SK-N-SH (cell line): Measurements from ENCODE around the gene SAMD4A. TPM values are rescaled to one million over a fixed set of nuclear protein-coding genes. Genes with fewer than 3 reads are reported as not detected.

Experiments
- CTCF ChIA-PET: fragments of 300-600, 350-600 bp; formaldehyde crosslinking; extraction: SDS; loops from one replicate; lab custom pipeline; 2021; lab: Yijun Ruan, JAX
- POLR2A ChIA-PET: fragments of 350-600 bp; sonication (Branson Sonifier 250); formaldehyde crosslinking; extraction: SDS; loops from one replicate; lab custom pipeline; 2020; ENCODE audit warnings: antibody characterized with exemption, inconsistent platforms; lab: Yijun Ruan, JAX
- DNase-seq: peaks from one replicate; pipeline ENCODE4 v3.0.0; 2012
- H2AFZ ChIP-seq: fragments of 200-600 bp; sonication (generic); 2 replicates; pipeline ENCODE4 v1.8.1; 2016; ENCODE audit warnings: antibody characterized with exemption, mild to moderate bottlenecking, low read depth
- H3F3A ChIP-seq: fragments of 200-600 bp; sonication (generic); replicated peaks from 2 replicates; pipeline ENCODE3; 2016; ENCODE audit warnings: antibody characterized with exemption, mild to moderate bottlenecking; ENCODE audit not compliant: insufficient read depth
- H3K27ac ChIP-seq, 2 experiments: fragments of 200-500 bp in 1 of 2; fragments of 200-600 bp in 1 of 2; sonication (Bioruptor generic) in 1 of 2; sonication (generic), shearing (Covaris generic) in 1 of 2; 2 replicates each; pipeline versions ENCODE4 v1.5.1 to v1.6.1; 2014 to 2016; ENCODE audit warnings: low read depth in 2 of 2, inconsistent platforms in 1 of 2, low read length in 1 of 2, mild to moderate bottlenecking in 1 of 2, mixed read lengths in 1 of 2
- H3K27me3 ChIP-seq: fragments of 200-600 bp; sonication (generic), shearing (Covaris generic); 2 replicates; pipeline ENCODE4 v1.6.1; 2016; ENCODE audit warnings: mixed run types; ENCODE audit not compliant: insufficient read depth
- H3K36me3 ChIP-seq, 2 experiments: fragments of 200-500 bp in 1 of 2; fragments of 200-600 bp in 1 of 2; sonication (Bioruptor generic) in 1 of 2; sonication (generic) in 1 of 2; replicated peaks in 1 of 2; 2 replicates each; pipeline versions ENCODE3 to v1.5.1; 2014 to 2016; ENCODE audit warnings: low read length in 1 of 2, mild to moderate bottlenecking in 1 of 2; ENCODE audit not compliant: insufficient read depth in 2 of 2, control insufficient read depth in 1 of 2
- H3K4me1 ChIP-seq, 2 experiments: fragments of 200-500 bp in 1 of 2; fragments of 200-600 bp in 1 of 2; sonication (Bioruptor generic) in 1 of 2; sonication (generic), shearing (Covaris generic) in 1 of 2; 2 replicates each; pipeline versions ENCODE4 v1.5.1 to v1.6.1; 2014 to 2016; ENCODE audit warnings: low read depth in 1 of 2, low read length in 1 of 2, mixed run types in 1 of 2; ENCODE audit not compliant: insufficient read depth in 2 of 2, control insufficient read depth in 1 of 2
- H3K4me2 ChIP-seq: fragments of 200-600 bp; sonication (generic), shearing (Covaris generic); 2 replicates; pipeline ENCODE4 v1.6.1; 2017; ENCODE audit warnings: mixed run types
- H3K4me3 ChIP-seq, 2 experiments: fragments of 200-500 bp in 1 of 2; fragments of 200-600 bp in 1 of 2; sonication (Bioruptor generic) in 1 of 2; sonication (generic), shearing (Covaris generic) in 1 of 2; 2 replicates each; pipeline versions ENCODE4 v1.5.1 to v1.8.1; 2014 to 2016; ENCODE audit warnings: low read depth in 2 of 2, inconsistent platforms in 1 of 2, low read length in 1 of 2, mild to moderate bottlenecking in 1 of 2, mixed read lengths in 1 of 2, moderate library complexity in 1 of 2
- H3K79me2 ChIP-seq: fragments of 200-600 bp; sonication (generic); 2 replicates; pipeline ENCODE4 v1.8.1; 2017; ENCODE audit warnings: mild to moderate bottlenecking; ENCODE audit not compliant: insufficient read depth
- H3K9ac ChIP-seq: fragments of 200-600 bp; sonication (generic); 2 replicates; pipeline ENCODE4 v1.6.1; 2017; ENCODE audit warnings: mixed run types
- H3K9me2 ChIP-seq: fragments of 200-600 bp; sonication (generic); 2 replicates; pipeline ENCODE4 v1.6.1; 2017; ENCODE audit warnings: mixed run types
- H3K9me3 ChIP-seq: fragments of 200-600 bp; sonication (generic); 2 replicates; pipeline ENCODE4 v1.6.1; 2017; ENCODE audit warnings: mixed run types, mild to moderate bottlenecking, moderate library complexity
- H4K20me1 ChIP-seq: fragments of 200-600 bp; sonication (generic); 2 replicates; pipeline ENCODE4 v1.6.1; 2017; ENCODE audit warnings: mild to moderate bottlenecking, mixed run types; ENCODE audit not compliant: insufficient read depth
- ELF1 ChIP-seq: IDR thresholded peaks from 2 replicates; pipeline ENCODE4 v1.4.0; 2012
- EP300 ChIP-seq, 2 experiments: IDR thresholded peaks; 2 replicates each; pipeline versions ENCODE4 v1.4.0 to v1.6.1; 2012; ENCODE audit warnings: borderline replicate concordance in 1 of 2, low read depth in 1 of 2, low read length in 1 of 2
- EZH2phosphoT487 ChIP-seq: fragments of 200-600 bp; sonication (generic); IDR thresholded peaks from 2 replicates; pipeline ENCODE4 v1.6.1; 2017; ENCODE audit warnings: low read depth, mixed run types, mild to moderate bottlenecking, antibody characterized with exemption, moderate library complexity, borderline replicate concordance
- FOXJ3 ChIP-seq: sonication (generic); formaldehyde crosslinking; IDR thresholded peaks from 2 replicates; pipeline ENCODE4 v1.5.1; 2020; ENCODE audit warnings: mild to moderate bottlenecking, missing genetic modification reagents
- GATA2 ChIP-seq: sonication (generic); formaldehyde crosslinking; IDR thresholded peaks from 2 replicates; pipeline ENCODE4 v1.5.0; 2020; ENCODE audit warnings: mild to moderate bottlenecking, missing genetic modification reagents
- IRF3 ChIP-seq: fragments of 150-350 bp; IDR thresholded peaks from 2 replicates; pipeline ENCODE4 v1.6.1; 2016; ENCODE audit warnings: mild to moderate bottlenecking, low read depth, low read length
- JUND ChIP-seq: IDR thresholded peaks from 2 replicates; pipeline ENCODE4 v1.4.0; 2012
- NFIC ChIP-seq: IDR thresholded peaks from 2 replicates; pipeline ENCODE4 v1.4.0; 2012; ENCODE audit warnings: borderline replicate concordance
- POLR2AphosphoS5 ChIP-seq: IDR thresholded peaks from 2 replicates; pipeline ENCODE4 v1.6.1; 2012; ENCODE audit warnings: low read depth, low read length
- RAD21 ChIP-seq: IDR thresholded peaks from 2 replicates; pipeline ENCODE4 v1.6.1; 2012; ENCODE audit warnings: mild to moderate bottlenecking, low read length
- RCOR1 ChIP-seq: fragments of 150-350 bp; IDR thresholded peaks from 2 replicates; pipeline ENCODE4 v1.6.1; 2017; ENCODE audit warnings: antibody characterized with exemption, low read length
- REST ChIP-seq: IDR thresholded peaks from 2 replicates; pipeline ENCODE4 v1.6.1; 2012; ENCODE audit warnings: mild to moderate bottlenecking, low read depth, low read length, moderate library complexity
- RFX5 ChIP-seq: IDR thresholded peaks from 2 replicates; pipeline ENCODE4 v1.6.1; 2012; ENCODE audit warnings: mild to moderate bottlenecking, improper control_type of control experiment, low read length
- RXRA ChIP-seq: IDR thresholded peaks from 2 replicates; pipeline ENCODE4 v1.4.0; 2012; ENCODE audit warnings: low read depth, mild to moderate bottlenecking, borderline replicate concordance
- SIN3A ChIP-seq: IDR thresholded peaks from 2 replicates; pipeline ENCODE4 v1.6.1; 2012; ENCODE audit warnings: low read depth, mild to moderate bottlenecking, low read length, moderate library complexity, borderline replicate concordance
- USF2 ChIP-seq: fragments of 150-350 bp; IDR thresholded peaks from 2 replicates; pipeline ENCODE4 v1.6.1; 2017; ENCODE audit warnings: antibody characterized with exemption, low read length, low read depth, borderline replicate concordance
- WGBS: methylation state at CpG from one replicate; pipeline ENCODE4 v1.1.6; 2017; ENCODE audit warnings: low lambda C conversion rate; 5-methylcytosine and 5-hydroxymethylcytosine counted together
- polyA plus RNA-seq, 3 experiments: library from polyadenylated mRNA; depleted of rRNA; stranded (reverse); fragments of >200 nt; gene quantifications; 2 replicates each; pipeline ENCODE4 v1.2.3, GENCODE V29; 2012
- TF ChIP-seq, protein P1 (sequence below): IDR thresholded peaks from 2 replicates; pipeline ENCODE4 v1.4.0; 2012; ENCODE audit warnings: low read depth, borderline replicate concordance

Gene SAMD4A
- polyA plus RNA-seq, 1 of the 3 experiments (the other 2 are of a cell fraction): 5.0 TPM

DNA sequence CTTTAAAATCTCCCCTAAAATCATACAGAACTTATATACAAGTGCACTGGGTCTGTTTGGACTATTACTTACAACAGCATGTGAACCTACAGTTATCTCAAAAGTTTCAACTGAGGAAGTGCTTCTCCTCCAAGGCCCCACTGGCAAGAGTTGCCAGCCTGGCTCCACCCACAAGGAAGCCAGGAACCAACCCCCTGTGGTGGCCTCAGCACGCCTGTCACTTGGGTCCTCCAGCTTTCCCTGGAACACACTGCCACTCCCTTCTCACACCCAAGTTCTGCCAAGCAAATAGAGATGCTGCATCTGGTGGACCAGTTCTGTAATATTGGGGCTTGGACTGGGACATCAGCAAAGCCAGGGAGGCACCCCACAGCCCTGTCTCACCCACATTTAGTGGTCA is 220.3 kb downstream of the SAMD4A start (continued):
- no peak for TF ChIP-seq IRF3
- no peak for TF ChIP-seq RCOR1
- TF ChIP-seq EZH2phosphoT487: no peak
- TF ChIP-seq, all 33 proteins: peak for 0

DNA sequence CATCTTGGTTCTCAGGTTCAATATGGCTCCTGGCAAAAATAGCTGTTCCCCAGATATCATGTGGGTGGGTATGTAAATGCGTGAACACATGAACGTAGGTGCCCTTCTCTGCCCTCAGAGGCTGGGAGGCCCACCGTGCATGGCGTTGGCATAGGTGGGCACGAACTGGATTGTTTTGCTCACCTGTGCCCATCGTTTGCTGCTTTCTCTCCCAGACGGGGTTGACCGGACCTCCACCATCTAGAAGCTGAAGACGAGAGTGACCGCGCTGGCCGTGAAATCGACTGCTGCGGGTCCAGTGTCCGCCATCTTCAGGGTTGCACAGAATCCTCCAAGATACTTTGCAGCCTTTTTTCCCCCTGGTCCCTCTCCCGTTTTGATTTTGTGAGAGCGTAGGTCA is 221.8 kb downstream of the SAMD4A start:
- no peak overlapping the region for H2AFZ ChIP-seq
- H3F3A ChIP-seq: peaks cover 10% of the 10 kb centered on the region
- H3K79me2 ChIP-seq: no peaks in the 10 kb centered on the region
- H3K9me3 ChIP-seq: no peaks in the 10 kb centered on the region
- H3K4me2 ChIP-seq: no peak overlapping the region
- WGBS: 89% methylated on average over 17 of the region's 17 CpGs
- no peak for DNase-seq
- H3K27me3 ChIP-seq: no peaks in the 10 kb centered on the region
- peaks cover 26 to 37% of the 10 kb centered on the region in 2 experiments; a peak in 2 of 4 replicates for H3K4me1 ChIP-seq
- TF ChIP-seq SIN3A (no peak), POLR2AphosphoS5 (no peak)
- H3K9me2 ChIP-seq: no peaks in the 10 kb centered on the region
- H3K4me3 ChIP-seq: no peak overlapping the region
- CTCF ChIA-PET: interaction anchor here (1.1 to 10.1 kb wide), 4 partner anchors 14 to 225 kb away, joined by 3 to 89 read pairs (median 5); no protein-coding TSS in a partner anchor
- H3K9ac ChIP-seq: no peak overlapping the region
- H3K27ac ChIP-seq: no peak overlapping the region
- POLR2A ChIA-PET: no interaction called here
- H3K36me3 ChIP-seq: peaks cover 35 to 58% of the 10 kb centered on the region in 2 experiments
- no peaks in the 10 kb centered on the region for H4K20me1 ChIP-seq

DNA sequence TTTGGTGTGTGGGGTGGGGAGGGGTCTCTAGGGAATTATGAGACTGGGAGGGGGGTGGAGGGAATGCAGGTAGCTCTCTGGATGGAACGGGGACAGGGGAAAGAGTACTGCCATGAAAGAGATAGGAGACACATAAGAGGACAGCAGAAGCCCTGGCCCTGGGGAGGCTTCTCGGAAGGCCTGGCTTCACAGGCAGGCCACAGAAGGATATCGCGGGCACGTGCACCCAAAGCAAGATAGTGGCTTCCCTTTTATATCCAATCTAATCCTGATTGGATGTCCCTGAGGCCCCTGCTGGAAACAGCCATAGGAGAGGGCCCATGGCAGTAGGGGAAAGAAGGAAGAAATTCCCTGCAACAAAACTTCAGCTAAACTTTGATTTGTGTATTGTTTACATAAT is 222.2 kb downstream of the SAMD4A start:
- POLR2A ChIA-PET: no interaction called here
- no peak overlapping the region for H3K4me2 ChIP-seq
- H3K36me3 ChIP-seq: peaks cover 35 to 58% of the 10 kb centered on the region in 2 experiments
- H3K27me3 ChIP-seq: no peaks in the 10 kb centered on the region
- H3K9ac ChIP-seq: no peak overlapping the region
- H4K20me1 ChIP-seq: no peaks in the 10 kb centered on the region
- H2AFZ ChIP-seq: no peak overlapping the region
- no peaks in the 10 kb centered on the region for H3K9me3 ChIP-seq
- 95% methylated on average over 5 of the region's 5 CpGs for WGBS
- H3K79me2 ChIP-seq: no peaks in the 10 kb centered on the region
- DNase-seq: no peak
- CTCF ChIA-PET: interaction anchor here (1.8 to 10.1 kb wide), 2 partner anchors 14 to 225 kb away, joined by 6 to 89 read pairs; no protein-coding TSS in a partner anchor
- peaks cover 10% of the 10 kb centered on the region for H3F3A ChIP-seq
- H3K4me1 ChIP-seq: peaks cover 26 to 33% of the 10 kb centered on the region in 2 experiments; a peak in 2 of 4 replicates
- H3K27ac ChIP-seq: no peak overlapping the region
- no peaks in the 10 kb centered on the region for H3K9me2 ChIP-seq
- no peak overlapping the region for H3K4me3 ChIP-seq
- TF ChIP-seq GATA2: no peak
- no peak for TF ChIP-seq ELF1
- no peak for TF ChIP-seq RAD21
- TF ChIP-seq JUND: no peak
- TF ChIP-seq, protein P1, sequence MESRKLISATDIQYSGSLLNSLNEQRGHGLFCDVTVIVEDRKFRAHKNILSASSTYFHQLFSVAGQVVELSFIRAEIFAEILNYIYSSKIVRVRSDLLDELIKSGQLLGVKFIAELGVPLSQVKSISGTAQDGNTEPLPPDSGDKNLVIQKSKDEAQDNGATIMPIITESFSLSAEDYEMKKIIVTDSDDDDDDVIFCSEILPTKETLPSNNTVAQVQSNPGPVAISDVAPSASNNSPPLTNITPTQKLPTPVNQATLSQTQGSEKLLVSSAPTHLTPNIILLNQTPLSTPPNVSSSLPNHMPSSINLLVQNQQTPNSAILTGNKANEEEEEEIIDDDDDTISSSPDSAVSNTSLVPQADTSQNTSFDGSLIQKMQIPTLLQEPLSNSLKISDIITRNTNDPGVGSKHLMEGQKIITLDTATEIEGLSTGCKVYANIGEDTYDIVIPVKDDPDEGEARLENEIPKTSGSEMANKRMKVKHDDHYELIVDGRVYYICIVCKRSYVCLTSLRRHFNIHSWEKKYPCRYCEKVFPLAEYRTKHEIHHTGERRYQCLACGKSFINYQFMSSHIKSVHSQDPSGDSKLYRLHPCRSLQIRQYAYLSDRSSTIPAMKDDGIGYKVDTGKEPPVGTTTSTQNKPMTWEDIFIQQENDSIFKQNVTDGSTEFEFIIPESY: no peak
- TF ChIP-seq REST: no peak
- no peak for TF ChIP-seq RFX5
- TF ChIP-seq USF2: no peak
- no peak for TF ChIP-seq FOXJ3 (CRISPR knock-in tag)
- no peak for TF ChIP-seq RXRA
- no peak for TF ChIP-seq EP300 (IDR thresholded peaks at IDR 0.05; ENCODE audit: borderline replicate concordance in 1 of 2, low read depth in 1 of 2, low read length in 1 of 2)
- TF ChIP-seq NFIC: no peak
